Neural progenitor cell (in vitro differentiated cells): ENCODE results near the gene BBS5. TPM values are rescaled to one million over a fixed set of nuclear protein-coding genes. Genes with fewer than 3 reads are reported as not detected.

Experiments
- DNase-seq: peaks from one replicate; pipeline ENCODE4 v3.0.0-alpha.2; 2016; ENCODE audit warnings: low spot score
- H2AFZ ChIP-seq: fragments of 200-600 bp; sonication (generic); replicated peaks from 2 replicates; pipeline ENCODE4 v1.6.1; 2016; ENCODE audit warnings: antibody characterized with exemption
- H3F3A ChIP-seq: fragments of 200-600 bp; sonication (generic); 2 replicates; pipeline ENCODE4 v1.6.1; 2016; ENCODE audit warnings: antibody characterized with exemption, low read depth
- H3K27ac ChIP-seq: fragments of 200-600 bp; sonication (generic); 2 replicates; pipeline ENCODE4 v1.5.1; 2016; ENCODE audit warnings: mild to moderate bottlenecking
- H3K27me3 ChIP-seq: fragments of 200-600 bp; sonication (generic); 2 replicates; pipeline ENCODE4 v1.6.1; 2016; ENCODE audit warnings: mild to moderate bottlenecking, moderate library complexity
- H3K36me3 ChIP-seq: fragments of 200-600 bp; sonication (generic); 2 replicates; pipeline ENCODE4 v1.5.1; 2016
- H3K4me1 ChIP-seq: fragments of 200-600 bp; sonication (generic); 2 replicates; pipeline ENCODE4 v1.6.1; 2016; ENCODE audit warnings: mixed run types
- H3K4me2 ChIP-seq: fragments of 200-600 bp; sonication (generic); 2 replicates; pipeline ENCODE4 v1.6.1; 2016
- H3K4me3 ChIP-seq: fragments of 200-600 bp; sonication (generic); 2 replicates; pipeline ENCODE4 v1.5.1; 2016
- H3K79me2 ChIP-seq: fragments of 200-600 bp; sonication (generic); 2 replicates; pipeline ENCODE4 v1.6.1; 2016; ENCODE audit warnings: low read depth
- H3K9ac ChIP-seq: fragments of 200-600 bp; sonication (generic); 2 replicates; pipeline ENCODE4 v1.6.1; 2016
- H3K9me3 ChIP-seq: fragments of 200-600 bp; sonication (generic); 2 replicates; pipeline ENCODE4 v1.5.1; 2016; ENCODE audit warnings: low read depth
- H4K20me1 ChIP-seq: fragments of 200-600 bp; sonication (generic); 2 replicates; pipeline ENCODE4 v1.6.1; 2016; ENCODE audit warnings: low read depth
- H3K27ac Mint-ChIP-seq: 3 replicates; pipeline ENCODE4 v1.8.0; 2021; ENCODE audit warnings: mixed read lengths
- H3K27me3 Mint-ChIP-seq: 2 replicates; pipeline ENCODE4 v1.8.0; 2022; ENCODE audit warnings: low read depth, mild to moderate bottlenecking, inconsistent platforms, moderate library complexity, mixed read lengths; ENCODE audit not compliant: insufficient read depth
- H3K36me3 Mint-ChIP-seq: 3 replicates; pipeline ENCODE4 v1.8.0; 2021; ENCODE audit warnings: mixed read lengths
- H3K4me1 Mint-ChIP-seq: 3 replicates; pipeline ENCODE4 v1.8.0; 2021; ENCODE audit warnings: mixed read lengths
- H3K4me3 Mint-ChIP-seq: 3 replicates; pipeline ENCODE4 v1.8.0; 2021; ENCODE audit warnings: mild to moderate bottlenecking, moderate library complexity, mixed read lengths
- H3K9me3 Mint-ChIP-seq: 3 replicates; pipeline ENCODE4 v1.8.0; 2020; ENCODE audit warnings: mixed read lengths
- CTCF ChIP-seq: fragments of 200-600 bp; sonication (generic); IDR thresholded peaks from 2 replicates; pipeline ENCODE4 v1.5.1; 2017; ENCODE audit warnings: antibody characterized with exemption, mild to moderate bottlenecking
- EZH2 ChIP-seq: fragments of 200-600 bp; sonication (generic); IDR thresholded peaks from 2 replicates; pipeline ENCODE4 v1.6.1; 2017; ENCODE audit warnings: antibody characterized with exemption, mild to moderate bottlenecking, moderate library complexity
- EZH2phosphoT487 ChIP-seq: fragments of 200-600 bp; sonication (generic); IDR thresholded peaks from 2 replicates; pipeline ENCODE4 v1.6.1; 2017; ENCODE audit warnings: antibody characterized with exemption
- total RNA-seq: library from RNA; depleted of rRNA; stranded (reverse); fragments of >200 nt; gene quantifications from 2 replicates; pipeline ENCODE4 v1.2.3, GENCODE V29; 2015; ENCODE audit warnings: low replicate concordance

The BBS5 gene
- total RNA-seq, 1 donor from 2014 or later = 3.8 TPM

- H3K4me2 ChIP-seq = no peak overlapping the region
- Mint-ChIP-seq H3K4me3 (no peak overlapping the region), H3K4me1 (no peaks in the 10 kb centered on the region)
These were observed 10.5 kb upstream of the BBS5 start for GRCh38 chr2:169468841-169469240.

DNA sequence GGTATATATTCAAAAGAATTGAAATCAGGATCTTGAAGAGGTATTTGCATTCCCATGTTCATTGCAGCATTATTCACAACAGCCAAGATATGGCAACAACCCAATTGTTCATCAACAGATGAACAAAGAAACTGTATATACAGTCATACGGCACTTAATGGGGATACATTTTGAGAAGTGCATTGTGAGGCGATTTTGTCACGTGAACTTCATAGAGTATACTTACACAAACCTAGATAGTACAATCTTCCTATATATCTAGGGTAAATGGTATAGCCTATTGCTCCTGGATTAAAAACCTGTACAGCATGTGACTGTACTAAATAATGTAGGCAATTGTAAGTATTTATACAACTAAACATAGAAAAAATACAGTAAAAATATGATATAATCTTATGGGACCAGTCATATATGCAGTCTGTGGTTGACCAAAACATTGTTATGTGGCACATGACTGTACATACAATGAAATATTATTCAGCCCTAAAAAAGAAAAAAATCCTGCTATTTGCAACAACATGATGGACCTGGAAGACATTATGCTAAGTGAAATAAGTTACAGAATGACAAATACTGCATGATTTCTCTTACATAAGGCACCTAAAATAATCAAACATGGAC, 9.2 kb upstream of the BBS5 start:
- no peak for DNase-seq
- no peaks in the 10 kb centered on the region for H4K20me1 ChIP-seq
- Mint-ChIP-seq H3K27ac (no peak overlapping the region), H3K4me1 (no peaks in the 10 kb centered on the region), H3K9me3 (no peaks in the 10 kb centered on the region), H3K27me3 (no peaks in the 10 kb centered on the region), H3K4me3 (no peak overlapping the region), H3K36me3 (no peaks in the 10 kb centered on the region)
- TF ChIP-seq EZH2 (no peak), EZH2phosphoT487 (no peak), CTCF (no peak)
- no peak overlapping the region for H3K9ac ChIP-seq
- no peaks in the 10 kb centered on the region for H3K79me2 ChIP-seq
- no peaks in the 10 kb centered on the region for H3K27me3 ChIP-seq
- no peak overlapping the region for H2AFZ ChIP-seq
- H3K36me3 ChIP-seq = no peaks in the 10 kb centered on the region
- no peak overlapping the region for H3K4me3 ChIP-seq
- no peak overlapping the region for H3K27ac ChIP-seq
- no peak overlapping the region for H3K4me2 ChIP-seq
- peaks cover 12% of the 10 kb centered on the region for H3F3A ChIP-seq
- H3K9me3 ChIP-seq = no peaks in the 10 kb centered on the region
- no peaks in the 10 kb centered on the region for H3K4me1 ChIP-seq

More at GRCh38 chr2:169468841-169469240, 10.5 kb upstream of the BBS5 start:
- H3K4me3 ChIP-seq = no peak overlapping the region
- no peak for DNase-seq
- Mint-ChIP-seq H3K27ac (no peak overlapping the region), H3K36me3 (no peaks in the 10 kb centered on the region), H3K27me3 (no peaks in the 10 kb centered on the region), H3K9me3 (no peaks in the 10 kb centered on the region)
- H3K27ac ChIP-seq = no peak overlapping the region
- no peaks in the 10 kb centered on the region for H3K9me3 ChIP-seq
- H3K36me3 ChIP-seq = no peaks in the 10 kb centered on the region
- no peak overlapping the region for H3K9ac ChIP-seq
- H3K79me2 ChIP-seq = no peaks in the 10 kb centered on the region
- H3K4me1 ChIP-seq = no peaks in the 10 kb centered on the region
- TF ChIP-seq EZH2phosphoT487 = no peak
- no peak for TF ChIP-seq CTCF
- no peak for TF ChIP-seq EZH2
- H3F3A ChIP-seq = peaks cover 24% of the 10 kb centered on the region
- H4K20me1 ChIP-seq = no peaks in the 10 kb centered on the region
- no peaks in the 10 kb centered on the region for H3K27me3 ChIP-seq
- H2AFZ ChIP-seq = no peak overlapping the region

- Mint-ChIP-seq H3K27me3 (no peaks in the 10 kb centered on the region), H3K4me3 (no peak overlapping the region)
These were observed 7.0 kb upstream of the BBS5 start for GRCh38 chr2:169472249-169472648.

More at GRCh38 chr2:169472249-169472648, 7.0 kb upstream of the BBS5 start:
- no peaks in the 10 kb centered on the region for H3K9me3 Mint-ChIP-seq
- Histone ChIP-seq H3K36me3 (no peaks in the 10 kb centered on the region), H3K27me3 (no peaks in the 10 kb centered on the region), H3K27ac (no peak overlapping the region), H4K20me1 (no peaks in the 10 kb centered on the region), H3K79me2 (no peaks in the 10 kb centered on the region), H3K9me3 (no peaks in the 10 kb centered on the region), H2AFZ (no peak overlapping the region), H3K4me2 (no peak overlapping the region), H3K4me3 (no peak overlapping the region), H3F3A (peaks cover 9% of the 10 kb centered on the region), H3K9ac (no peak overlapping the region), H3K4me1 (no peaks in the 10 kb centered on the region)
- no peaks in the 10 kb centered on the region for H3K36me3 Mint-ChIP-seq
- no peak overlapping the region for H3K27ac Mint-ChIP-seq
- no peaks in the 10 kb centered on the region for H3K4me1 Mint-ChIP-seq
- DNase-seq = no peak
- TF ChIP-seq CTCF (no peak), EZH2 (no peak), EZH2phosphoT487 (no peak)
